ENCODE data around the gene B2M.
"Not testable (repeated sequence)": the region's sequence is repeated elsewhere in the genome, so short reads cannot be mapped to it uniquely, and the experiment has no call there.

Gene B2M

GRCh38 chr15:44726568-44727484 lies 15.5 kb downstream of the B2M start:
- no peak for DNase-seq

- DNase-seq, result no peak
These were observed 16.3 kb downstream of the B2M start for GRCh38 chr15:44727485-44728231.

DNA sequence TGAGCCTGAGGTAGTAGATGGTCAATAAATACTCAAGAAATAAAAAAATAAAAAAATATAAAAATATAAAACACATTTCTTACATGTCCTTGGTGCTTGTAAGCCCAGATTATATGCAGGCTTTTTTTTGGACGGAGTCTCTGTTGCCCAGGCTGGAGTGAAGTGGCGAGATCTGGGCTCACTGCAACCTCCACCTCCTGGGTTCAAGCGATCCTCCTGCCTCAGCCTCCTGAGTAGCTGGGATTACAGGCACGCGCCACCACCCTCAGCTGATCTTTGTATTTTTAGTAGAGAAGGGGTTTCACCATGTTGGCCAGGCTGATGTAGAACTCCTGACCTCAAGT lies 16.9 kb downstream of the B2M start:
- DNase-seq, result not testable (repeated sequence)

DNA sequence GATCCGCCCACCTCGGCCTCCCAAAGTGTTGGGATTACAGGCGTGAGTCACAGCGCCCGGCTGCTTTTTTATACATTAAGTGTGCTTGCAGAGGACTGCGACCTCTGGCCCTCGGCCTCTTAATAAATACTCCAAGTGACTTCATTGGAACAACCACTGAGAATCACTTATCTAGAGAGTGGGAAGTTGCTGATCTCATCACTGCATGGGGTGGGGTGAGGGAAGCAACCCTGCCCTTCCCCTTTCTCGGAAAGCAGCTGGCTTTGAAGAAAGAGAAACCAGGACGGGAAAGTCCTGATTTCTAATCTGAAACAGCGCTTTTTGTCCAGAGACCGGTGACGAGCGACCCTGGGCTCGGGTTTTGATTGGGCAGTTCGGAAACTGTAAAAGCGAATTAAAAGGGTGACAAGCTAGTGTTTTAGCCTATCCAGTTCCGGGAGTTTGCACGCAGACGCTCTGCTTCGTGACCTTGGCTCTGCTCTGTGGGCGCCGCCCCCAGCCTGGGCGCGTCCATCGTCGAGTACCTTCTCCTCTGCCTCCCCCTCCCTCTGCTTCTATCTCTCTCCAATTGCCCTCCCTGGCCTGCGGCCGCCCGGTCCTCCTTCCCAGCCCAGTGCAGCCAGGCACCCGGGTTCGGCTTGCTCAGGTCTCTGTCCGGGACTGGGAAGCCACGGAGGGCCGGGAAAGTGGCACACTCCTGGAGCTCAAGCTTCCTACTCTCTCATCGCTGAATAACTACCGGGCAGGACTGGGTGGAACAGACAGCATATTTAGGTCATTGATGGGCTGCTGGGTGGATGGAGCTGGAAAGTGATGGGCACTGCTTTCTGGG lies 17.5 kb downstream of the B2M start:
- peak; percentile 93 to 98 for DNase-seq

GRCh38 chr15:44729408-44730127 lies 18.3 kb downstream of the B2M start:
- peak in 1 of 2 donors; percentile 47 for DNase-seq

- no peak for DNase-seq
These were observed 23.6 kb downstream of the B2M start for GRCh38 chr15:44734839-44735481.

DNA sequence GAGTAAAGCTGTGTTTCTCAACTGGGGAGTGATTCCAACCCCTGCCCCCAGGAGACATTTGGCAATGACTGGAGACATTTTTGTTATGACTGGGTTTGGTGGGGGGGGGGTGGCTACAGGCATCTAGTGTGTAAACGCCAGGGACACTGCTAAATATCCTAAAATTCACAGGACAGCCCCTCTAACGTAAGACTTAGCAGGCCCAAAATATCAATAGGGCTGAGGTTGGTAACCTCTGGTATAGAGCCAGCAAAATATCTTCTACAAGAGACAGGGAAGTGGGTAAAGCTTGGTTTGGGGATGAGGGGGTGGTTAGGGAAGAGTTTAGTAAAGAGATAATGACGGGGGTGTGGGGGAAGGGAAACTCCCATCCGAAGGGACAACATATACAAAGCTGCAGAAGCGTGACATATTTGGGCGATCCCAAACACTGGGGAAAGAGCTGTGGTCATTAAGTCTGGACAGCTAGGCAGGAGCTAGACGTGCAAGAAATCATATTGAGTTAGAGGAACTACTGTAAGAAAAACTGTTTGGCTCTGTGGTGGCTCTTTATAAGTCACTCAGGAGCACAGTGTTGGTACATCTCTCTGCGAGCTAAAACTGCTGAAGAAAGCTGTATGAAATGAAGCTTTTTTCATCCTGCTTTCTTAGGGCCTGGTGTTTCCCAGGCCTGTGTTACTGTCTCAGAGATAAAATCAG lies 24.3 kb downstream of the B2M start:
- no peak for DNase-seq

GRCh38 chr15:44736181-44736765 lies 25.0 kb downstream of the B2M start, which contains the start of gene TRIM69:
TRIM69 (plus strand) TSS chr15:44736528; CDS start chr15:44736705, 177 bp downstream.
- DNase-seq, result no peak

GRCh38 chr15:44738340-44738984 lies 27.1 kb downstream of the B2M start:
- peak in 1 of 2 donors; percentile 30 for DNase-seq

DNA sequence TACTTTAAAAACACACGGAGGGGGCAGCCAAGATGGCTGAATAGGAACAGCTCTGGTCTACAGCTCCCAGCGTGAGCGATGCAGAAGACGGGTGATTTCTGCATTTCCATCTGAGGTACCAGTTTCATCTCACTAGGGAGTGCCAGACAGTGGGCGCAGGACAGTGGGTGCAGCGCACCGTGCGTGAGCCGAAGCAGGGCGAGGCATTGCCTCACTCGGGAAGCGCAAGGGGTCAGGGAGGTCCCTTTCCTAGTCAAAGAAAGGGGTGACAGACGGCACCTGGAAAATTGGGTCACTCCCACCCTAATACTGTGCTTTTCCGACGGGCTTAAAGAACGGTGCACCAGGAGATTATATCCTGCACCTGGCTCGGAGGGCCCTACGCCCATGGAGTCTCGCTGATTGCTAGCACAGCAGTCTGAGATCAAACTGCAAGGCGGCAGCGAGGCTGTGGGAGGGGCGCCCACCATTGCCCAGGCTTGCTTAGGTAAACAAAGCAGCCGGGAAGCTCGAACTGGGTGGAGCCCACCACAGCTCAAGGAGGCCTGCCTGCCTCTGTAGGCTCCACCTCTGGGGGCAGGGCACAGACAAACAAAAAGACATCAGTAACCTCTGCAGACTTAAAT lies 28.0 kb downstream of the B2M start:
- not testable (repeated sequence) for DNase-seq

- not testable (repeated sequence) for DNase-seq
These were observed 32.1 kb downstream of the B2M start for GRCh38 chr15:44743454-44743853.

DNA sequence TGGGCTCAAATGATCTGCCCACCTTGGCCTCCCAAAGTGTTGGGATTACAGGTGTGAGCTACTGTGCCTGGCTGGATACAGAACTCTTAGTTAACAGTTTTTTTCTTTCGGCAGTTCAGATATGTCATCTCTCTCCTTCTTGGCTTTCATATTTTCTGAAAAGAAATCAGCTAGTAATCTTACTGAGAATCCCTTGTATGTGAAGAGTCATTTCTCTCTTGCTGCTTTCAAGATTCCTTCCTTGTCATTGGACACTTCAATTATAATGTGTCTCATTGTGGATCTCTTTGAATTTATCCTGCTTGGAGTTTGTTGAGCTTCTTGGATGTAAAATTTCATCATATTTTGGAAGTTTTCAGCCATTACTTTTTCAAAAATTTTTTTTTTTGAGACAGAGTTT lies 42.0 kb downstream of the B2M start:
- DNase-seq, result no peak

DNA sequence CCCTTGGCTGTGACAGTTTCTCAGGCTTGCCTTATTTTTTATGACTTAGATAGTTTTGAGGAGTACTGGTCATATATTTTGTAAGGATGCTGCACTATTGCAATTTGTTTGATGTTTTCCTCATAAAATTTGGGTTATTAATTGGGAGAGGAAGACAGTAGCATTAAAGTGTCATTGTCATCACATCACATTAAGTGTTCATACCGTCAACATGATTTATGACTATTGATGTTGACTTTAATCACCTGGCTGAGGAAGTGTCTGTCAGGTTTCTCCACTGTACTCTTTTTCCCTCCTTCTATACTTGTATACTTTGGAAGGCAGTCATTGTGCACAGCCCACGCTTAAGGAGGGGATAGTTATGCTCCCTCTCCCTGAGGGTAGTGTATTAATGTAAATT lies 51.9 kb downstream of the B2M start:
- no peak for DNase-seq

- DNase-seq, result no peak
These were observed 52.5 kb downstream of the B2M start for GRCh38 chr15:44763848-44764247.

DNA sequence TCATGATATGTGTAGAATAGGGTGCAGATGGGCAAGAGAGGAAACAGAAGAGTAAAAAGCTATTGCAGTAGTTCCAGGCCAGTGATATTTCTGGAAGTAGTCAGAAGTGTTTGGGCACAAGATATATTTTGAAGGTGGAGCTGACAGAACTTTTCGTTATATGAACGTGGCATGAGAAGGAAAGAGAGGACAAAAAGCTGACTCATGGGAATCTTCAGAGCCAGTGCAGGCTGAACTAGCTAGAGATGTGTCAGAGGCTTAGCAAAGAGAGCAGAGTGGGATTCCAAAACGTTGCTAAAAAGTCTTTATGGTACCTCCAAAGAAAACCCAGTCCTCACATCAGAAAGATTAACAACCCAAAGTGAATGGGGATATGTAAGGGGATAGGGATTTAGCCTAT lies 53.7 kb downstream of the B2M start:
- no peak for DNase-seq
